ENCODE data around the gene DEXI.
"Not testable (repeated sequence)": the region's sequence is repeated elsewhere in the genome, so short reads cannot be mapped to it uniquely, and the experiment has no call there.

Gene DEXI

DNA sequence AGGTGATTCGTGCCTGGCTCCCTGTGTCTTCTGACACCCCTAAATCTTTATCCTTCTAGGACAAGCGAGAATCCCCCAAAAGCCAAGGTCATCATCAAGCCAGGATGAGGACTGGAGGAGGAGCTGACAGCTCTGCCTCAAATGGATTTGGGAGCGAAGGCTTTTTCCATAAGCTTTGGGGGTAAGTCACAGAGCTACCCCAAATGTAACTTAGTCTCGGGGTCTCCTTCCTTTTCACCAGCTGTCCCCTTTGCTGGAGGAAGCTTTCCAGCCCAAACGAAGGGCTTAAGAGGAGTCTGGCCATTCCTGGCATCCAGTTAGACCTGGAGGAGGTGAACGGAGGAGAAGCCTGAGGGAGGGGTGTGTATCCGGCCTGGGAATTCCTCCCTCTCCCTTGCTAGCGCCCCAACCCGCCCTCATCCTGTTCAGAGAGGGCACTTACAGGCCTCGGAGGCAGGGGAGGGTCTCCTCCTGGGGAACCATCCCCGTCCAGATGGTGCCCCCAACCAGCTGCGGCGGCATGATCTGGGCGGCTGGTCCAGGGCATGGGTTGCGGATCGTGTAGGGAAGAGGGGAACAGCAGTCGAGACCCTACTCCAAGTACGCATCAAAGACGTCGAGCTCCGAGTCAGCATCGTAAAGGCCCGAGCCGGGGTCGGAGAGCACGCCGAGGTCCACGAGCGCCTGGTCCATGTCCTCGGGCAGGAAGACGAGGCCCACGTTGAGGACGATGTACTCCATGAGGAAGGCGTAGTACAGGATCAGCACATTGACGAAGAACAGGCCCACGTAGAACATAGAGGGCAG is 938 bp downstream of the DEXI start:
- DNase-seq (ENCODE audit: low spot score), result no peak

DNA sequence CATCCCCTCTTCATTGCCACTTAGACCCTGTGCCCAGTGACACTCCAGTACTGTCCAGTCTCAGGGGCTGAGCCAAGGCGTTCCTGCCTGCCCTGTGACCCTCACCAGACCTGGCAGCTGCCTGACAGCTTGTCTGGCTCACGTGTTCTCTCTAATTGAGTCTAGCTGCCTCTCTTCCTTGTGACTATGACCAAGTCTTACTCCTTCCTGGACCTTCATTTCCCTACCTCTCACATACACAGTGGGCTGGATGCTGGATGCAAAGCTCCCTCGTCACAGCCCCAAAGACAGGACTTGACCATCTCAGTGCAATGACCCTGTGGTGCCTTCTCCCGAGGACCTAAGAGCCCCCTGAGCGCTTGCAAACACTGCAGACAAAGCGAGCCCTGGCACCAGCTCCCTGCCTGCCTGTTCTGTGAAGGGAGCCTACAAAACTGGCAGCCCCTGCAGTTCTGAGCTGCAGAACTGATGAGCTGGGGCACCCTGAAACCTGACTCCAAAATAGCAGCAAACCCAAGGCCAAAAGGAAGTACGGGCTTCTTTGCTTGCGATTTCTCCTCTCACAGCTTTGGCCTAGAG is 1.7 kb downstream of the DEXI start:
- no peak for DNase-seq (ENCODE audit: low spot score)

DNA sequence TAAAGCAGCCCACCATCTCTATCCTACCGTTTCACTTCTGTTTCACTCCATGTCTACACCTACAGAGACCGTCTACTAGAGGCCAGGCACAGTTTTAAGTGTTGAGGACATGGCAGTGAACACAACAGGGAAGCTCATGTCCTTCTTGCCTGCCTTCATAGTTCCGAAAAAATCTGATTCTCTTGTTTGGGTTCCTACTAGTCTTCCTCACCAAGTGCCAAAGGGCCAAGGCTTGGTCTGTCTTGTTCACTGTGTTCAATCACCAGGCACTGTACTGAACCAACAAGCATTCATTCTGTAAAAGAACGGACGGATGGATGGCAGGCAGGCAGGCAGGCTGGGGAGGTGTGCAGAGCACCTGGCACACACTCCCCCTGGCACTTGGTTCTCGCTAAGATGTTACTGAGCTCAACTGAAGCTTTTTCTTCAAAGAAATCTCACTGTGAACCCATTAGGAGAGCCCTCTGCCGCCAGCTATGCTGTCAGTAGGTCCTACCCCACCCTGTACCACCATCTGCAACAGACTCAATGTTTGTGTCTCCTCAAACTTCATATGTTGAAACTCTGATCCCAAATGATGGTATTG is 2.5 kb downstream of the DEXI start:
- no peak for DNase-seq (ENCODE audit: low spot score)

DNA sequence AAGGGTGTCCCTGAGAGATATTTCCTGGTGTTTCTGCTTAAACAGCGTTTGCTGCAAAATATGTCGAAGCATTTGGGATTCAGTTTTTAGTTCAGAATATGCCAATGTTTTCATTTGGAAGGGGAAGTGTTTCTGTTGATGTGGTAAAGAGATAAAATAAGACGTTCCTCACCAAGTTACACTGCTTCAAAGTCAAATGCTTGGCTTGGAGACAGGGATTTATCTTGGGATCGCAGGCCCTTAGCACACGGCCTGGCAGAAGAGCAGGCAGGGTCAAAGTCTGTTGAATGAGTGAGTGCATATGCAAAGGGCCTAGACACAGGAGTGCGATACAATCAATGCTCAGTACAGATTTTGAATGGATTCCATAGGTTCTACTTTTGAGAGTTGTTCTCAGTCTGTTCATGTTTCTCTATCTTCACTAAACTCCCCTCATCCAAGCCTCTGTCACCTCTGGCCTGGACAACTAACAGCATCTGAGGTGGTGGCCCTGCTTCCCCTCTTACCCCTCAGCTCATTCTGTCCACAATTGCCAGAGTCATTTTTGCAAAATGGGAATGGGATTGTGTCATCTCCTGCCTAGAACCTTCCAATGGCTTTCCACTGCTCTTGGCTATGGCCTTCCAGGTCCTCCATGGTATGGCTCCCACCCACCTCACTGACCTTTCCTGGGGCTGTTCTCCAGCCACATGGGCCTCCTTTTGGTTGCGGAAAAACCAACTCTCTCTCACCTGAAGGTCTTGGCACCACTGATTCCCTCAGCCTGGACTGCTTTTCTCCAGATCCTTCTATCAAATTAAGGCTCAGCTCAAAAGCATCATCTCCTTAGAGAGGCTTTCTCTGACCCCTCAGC is 3.2 kb downstream of the DEXI start:
- no peak for DNase-seq (ENCODE audit: low spot score)

DNA sequence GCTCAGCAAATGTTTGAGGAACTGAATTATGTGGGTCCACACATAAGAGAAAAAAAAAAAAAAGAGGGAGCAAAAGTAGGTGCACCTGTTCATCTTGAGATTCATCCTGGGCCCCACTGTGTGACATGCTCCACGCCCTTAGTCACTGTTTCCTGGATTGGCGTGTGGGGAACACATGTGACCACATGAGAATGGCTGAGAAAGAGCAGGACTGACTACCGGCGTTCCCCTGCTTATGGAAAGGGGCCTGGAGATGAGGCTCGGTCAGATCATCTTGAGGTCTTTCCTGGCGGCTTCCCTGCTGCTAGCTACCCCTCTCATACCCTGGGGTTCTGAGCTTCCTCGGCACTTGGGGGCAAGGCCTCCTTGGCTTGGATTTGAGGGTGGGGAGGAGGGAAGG is 3.9 kb downstream of the DEXI start:
- DNase-seq (ENCODE audit: low spot score), result no peak

DNA sequence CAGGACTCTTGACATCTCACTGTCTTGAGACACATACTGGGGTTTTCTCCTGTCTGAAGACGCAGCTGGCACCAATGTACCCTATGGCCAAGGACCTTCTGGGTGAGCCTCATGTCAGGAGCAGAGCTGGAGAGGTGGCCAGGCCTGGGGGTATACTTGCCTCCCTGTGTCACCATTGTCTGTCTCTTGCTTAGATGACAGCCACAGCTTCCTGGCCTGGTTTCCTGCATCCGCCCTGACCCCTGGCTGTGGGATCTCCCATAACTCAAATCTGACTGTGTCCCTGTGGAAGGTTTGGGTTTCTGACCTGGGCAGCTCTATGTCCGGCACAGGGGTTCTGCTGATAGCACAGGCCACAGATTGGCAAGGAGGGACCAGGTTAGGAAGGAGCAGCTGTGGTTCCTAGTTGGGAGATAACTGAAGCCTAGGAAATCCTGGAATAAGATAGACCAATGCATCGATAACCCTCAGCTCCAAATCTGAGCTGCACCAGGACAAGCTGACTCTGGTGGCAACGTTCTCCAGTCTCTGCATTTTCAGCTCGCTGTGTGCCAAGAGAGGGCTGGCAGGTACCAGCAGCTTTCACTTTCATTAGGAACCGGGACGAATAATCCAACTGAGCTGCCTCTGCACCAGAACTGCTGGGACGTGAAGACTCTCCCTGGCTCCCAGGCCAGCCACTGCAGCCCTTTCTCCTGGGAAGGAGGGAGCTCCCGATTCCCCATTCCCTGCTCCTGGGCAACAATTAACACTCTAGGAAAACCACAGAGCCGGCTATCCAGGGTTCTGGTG is 5.0 kb downstream of the DEXI start:
- DNase-seq (ENCODE audit: low spot score), result no peak

DNA sequence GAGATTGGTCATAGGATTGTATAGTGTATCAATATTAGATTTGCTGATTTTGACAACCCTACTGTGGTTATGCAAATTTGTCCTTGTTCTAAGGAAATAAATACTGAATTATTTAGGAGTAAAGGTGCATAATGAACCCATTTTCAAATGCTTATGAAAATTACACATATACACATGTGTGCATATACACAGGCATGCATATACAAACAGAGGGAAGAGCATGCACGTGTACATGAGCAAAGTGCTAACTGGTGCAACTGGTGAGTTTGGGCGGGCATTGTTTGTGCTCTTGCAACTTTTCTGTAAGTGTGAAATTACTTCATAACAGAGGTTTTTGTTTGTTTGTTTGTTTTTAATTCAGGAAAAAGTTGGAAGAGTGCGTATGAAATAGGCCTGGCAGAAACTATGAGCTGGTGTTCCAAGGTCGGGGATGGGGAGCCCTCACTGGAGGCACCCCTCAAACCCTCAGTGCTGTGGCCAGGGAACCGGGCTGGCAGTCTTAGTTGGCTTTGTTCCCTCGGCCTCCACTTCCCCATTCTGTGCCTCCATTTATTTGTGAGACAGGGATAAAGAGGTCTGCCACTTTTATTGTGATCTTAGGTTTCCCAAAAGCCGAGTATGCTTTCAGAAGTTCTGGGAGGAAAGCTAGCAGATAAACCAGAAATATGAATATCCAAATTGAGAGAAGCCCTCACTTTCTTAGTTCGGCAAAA is 5.8 kb downstream of the DEXI start:
- DNase-seq (ENCODE audit: low spot score), result no peak

DNA sequence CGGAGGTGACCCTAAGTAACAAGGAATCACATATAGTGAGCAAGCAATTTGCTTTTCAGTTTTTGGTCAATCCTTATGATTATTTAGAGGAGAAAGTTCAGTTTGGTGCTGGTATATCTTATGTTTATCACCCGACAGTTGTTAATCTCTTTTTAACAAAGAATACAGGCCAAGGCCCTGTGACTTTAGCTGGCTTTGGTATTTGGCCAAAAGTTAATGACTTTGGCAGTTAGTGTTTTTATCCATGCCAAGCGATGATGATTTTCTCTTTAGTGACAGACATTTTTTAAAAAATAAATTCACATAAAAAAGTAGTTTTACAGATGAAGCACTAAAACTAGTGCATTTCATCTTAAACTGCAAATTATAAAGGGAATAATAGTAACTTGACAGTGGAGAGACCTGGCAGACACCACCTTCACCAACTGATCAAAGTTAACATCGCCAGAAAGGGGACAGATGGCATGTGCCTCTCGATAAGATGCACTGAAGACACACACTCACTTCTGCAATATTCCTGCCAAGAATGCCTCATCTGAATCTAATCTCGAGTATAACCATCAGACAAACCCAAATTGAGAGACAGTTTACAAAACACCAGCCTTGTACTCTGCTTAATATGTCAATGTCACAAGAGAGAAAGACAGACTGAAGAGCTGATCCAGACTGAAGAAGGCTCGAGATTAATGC is 6.9 kb downstream of the DEXI start:
- DNase-seq (ENCODE audit: low spot score), result peak; percentile 73

DNA sequence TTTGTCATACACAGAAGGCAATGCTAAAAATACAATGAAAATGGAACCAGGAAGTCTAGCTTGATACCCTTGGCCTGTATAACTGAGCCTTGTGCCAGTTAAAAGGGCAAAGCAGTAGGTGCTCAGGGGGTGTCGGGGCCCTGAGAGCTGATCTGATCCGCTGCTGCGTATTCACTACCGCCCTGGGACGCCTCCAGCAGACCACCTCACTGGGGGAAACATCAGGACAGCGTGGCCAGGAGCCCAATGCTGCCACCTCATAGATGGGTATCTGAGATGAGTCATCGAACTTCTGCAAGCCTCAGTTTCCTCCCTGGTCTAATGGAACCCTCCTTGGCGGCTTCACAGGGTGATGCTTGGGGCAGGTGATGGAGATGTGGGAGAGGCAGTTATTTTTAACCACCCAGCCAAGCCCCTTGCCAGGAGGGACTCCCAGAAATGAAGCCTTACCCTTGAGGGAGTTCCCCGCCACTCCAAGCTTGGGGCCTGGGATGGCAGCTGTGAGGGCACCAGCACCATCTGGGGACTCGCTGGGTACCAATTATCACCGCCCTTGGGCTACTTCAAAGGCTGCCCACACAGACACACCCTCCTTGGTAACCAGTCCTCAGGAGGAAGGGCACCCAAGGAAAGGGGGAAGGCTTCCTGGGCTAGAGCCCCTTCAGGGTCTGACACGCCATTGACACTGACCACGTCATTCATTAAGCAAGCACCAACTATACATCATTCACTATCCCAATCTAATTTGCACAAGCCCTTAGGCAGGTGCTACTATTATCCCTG is 7.8 kb downstream of the DEXI start:
- no peak for DNase-seq (ENCODE audit: low spot score)

DNA sequence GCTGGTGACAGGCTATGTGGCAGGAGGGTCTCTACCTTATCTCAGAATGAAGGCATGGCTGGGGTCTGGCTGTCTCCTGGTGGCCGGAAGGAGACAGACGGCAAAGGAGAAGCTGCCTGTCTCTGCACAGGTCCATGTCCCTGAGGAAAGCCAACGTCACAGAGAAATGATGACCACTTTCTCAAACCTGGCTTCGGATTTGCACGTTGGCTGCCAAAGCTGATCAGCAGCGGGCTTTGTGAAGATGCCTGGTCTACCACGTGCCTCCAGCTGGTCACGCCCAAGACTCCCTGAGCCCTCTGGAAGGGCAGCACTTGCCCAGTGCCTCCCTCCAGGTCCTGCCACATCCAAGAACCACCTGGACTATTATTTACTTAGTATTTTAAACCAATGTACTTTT is 8.4 kb downstream of the DEXI start:
- DNase-seq (ENCODE audit: low spot score), result no peak

DNA sequence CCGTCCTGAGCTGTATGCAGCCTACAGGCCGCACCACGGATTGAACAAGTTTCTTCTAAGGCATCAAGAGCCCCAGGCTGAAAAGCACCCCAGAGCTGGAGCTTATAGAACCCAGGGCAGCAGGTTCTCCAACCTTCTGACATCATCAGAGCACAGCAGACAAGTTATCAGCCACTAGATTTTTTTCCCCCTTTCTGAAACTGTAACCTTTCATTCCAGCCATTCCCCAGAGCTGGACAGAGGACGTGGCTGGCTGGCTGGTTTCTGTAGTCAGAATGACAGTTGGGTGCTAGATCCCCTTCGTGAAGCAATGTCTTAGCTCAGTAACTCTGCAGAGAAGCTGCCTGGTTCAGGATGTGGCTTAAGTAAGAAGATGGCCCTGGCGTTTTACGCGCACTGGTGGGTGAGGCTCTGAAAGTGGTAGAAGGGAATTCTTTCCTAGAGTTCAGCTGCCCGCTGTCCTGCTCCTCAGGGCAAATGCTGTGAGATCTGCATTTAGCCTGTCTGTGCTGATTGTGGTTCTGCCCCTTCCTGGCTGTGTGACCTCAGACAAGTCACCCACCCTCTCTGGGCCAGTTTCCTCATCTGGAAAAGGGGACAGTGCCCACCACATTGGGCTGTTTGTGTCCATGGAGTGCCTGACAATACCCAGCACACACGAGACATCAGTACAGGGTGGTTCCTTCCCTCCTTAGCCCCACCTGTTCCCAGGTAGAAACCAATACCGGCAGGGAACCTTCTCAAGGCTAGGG is 9.1 kb downstream of the DEXI start:
- no peak for DNase-seq (ENCODE audit: low spot score)

DNA sequence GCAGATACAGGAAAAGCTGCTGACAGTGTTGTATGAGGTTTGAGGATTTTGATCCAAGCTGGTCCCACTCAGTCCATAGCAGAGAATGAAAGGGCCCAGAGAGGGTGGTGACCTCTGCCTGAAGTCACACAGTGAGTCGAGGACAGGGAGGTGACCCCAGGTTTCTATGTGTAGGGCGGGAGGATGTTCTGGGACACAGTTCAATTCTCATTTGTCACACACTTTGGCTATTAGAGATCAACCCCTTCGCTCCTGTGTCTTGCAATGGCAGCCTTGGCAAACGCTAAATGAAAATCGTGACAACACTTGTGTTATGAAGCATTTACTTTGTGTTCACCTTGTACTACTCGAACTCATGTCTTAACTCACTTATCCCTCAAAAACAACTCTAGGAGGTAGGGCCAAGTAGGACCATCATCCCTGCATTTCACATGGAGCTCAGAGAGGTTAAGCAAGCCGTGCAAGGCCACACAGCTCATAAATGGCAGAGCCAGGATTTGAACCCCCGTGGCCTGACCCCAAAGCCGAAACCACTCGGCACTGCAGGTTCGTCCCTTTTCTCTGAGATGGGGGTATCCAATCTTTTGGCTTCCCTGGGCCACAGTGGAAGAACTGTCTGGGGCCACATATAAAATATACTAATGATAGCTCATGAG is 10.2 kb downstream of the DEXI start:
- DNase-seq (ENCODE audit: low spot score), result no peak

DNA sequence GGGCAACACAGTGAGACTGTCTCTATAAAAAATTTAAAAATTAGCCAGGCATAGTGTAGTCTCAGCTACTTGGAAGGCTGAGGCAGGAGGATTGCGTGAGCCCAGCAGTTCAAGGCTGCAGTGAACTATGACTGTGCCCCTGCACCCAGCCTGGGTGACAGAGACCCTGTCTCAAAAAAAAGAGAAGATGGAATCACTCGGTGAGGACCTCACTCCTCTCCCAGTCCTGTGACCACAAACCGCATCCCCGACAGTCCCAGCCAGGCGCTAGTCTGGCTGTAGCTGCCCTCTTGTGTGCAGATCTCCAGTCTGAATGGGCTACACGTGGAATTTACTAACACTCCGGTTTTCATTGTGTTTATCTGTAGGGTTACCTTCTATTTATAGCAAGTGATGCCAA is 11.1 kb downstream of the DEXI start:
- DNase-seq (ENCODE audit: low spot score), result no peak

DNA sequence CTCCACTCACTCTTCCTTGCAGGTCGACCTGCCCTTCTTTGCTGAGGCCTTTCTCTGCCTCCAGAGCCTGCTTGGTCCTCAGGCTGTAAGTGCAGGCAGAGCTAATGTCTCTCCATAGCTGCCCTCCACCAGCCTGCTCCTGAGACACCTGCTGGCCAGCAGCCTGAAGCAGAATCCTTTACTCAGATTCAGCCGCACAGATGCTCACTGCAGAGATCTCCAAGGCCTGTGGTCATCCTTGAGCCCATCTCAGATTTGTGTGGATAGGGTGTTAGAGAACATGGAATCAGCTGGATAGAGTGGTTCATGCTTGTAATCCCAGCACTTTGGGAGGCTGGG is 11.5 kb downstream of the DEXI start:
- DNase-seq (ENCODE audit: low spot score), result no peak

DNA sequence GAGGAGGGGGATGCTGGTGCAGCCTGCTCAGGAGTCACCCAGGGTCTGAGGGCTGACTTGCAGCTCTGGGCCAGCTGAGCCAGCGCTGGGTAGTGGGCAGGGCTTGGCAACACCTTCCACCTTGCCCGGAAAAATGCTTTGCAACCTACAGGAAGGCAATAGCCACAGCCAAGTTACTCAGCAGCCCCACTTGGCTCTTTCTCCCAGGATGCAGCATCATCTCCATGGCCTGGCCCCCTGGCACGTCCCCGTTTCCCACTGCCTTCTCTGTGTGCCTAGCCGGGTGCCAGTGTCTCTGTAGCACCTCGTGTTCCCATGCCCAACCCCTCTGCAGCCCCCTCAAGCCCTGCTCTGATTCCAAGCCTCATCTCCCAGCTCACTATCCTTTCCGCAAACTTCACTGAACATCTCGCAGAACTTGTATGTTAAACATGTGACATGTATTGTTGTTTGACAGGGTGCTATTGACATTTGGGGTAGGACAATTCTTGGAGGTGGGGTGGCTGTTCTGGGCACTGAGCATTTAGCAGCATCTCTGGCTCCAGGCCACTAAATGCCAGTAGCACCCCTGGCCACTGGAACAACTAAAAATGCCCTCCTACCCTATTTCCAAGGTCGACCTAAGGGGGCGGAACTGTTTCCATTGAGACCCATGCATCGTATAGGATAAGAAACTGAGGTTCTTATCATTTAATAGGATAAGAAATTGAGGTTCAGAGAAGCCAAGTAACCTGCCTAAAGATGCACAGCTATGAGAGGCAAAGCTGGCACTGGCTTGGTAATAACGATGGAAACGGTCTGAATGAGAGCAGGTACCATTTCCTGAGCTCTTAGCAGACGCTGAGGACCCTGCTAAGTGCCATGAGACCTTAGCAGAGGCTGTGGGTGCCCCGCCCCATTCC is 12.2 kb downstream of the DEXI start:
- no peak for DNase-seq (ENCODE audit: low spot score)

DNA sequence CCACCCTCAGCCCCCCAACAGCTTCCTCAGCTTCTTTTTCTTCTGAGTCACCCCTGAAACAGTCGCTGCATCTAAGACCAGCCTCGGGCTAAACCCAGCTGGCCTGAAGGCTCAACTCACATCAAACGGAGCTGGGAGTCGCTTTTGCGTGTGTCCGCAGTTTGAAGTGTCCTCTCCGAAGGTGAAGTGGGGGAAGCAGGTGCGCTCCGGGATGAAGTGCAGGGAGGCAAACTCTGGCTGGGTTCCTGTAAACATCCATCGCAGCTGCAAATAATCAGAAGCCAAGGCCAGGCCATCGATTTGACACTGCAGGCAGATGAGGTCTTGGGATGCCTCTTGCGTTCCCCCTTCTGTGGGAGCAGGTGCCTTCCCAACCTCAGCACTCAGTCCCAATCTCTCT is 13.2 kb downstream of the DEXI start:
- DNase-seq (ENCODE audit: low spot score), result not testable (repeated sequence)

DNA sequence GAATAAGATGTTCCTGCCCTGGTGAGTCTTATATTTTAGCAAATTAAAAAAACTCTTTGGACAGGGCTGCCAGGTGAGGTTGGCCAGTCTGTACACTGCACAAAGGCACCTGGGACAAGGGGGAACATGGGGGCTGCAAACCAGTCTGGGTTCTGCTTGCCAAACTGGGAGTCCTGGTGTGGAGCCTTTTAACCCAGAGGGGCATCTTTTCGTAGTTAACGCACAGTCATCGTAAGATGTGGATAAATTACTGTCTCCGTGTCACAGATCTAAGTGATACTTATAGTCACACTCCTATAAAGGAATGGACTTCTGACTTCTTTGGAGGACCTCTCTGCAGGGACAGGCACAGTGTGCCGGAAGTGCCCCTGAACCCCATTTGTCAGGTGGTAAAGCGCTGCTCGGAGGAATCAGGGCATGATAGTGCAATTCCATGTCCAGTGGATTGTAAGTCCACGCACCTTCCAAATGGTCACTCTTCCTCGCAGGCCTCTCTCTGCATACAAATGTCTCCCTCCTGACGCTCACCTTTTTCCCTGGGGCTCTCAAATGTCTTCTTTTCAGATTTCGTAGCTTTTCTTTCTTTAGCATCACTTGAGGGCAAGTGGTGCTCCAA is 14.7 kb downstream of the DEXI start:
- DNase-seq (ENCODE audit: low spot score), result no peak

Data from hematopoietic multipotent progenitor cell treated with erythropoietin and hydrocortisone succinate and interleukin-3 and kit ligand, for 15 days (in vitro differentiated cells).